Stimulated activated CD8-positive, alpha-beta memory T cell treated with anti-CD3 and anti-CD28 coated beads, Interleukin-2, amount 100 ng/mL, for 1 hour (primary cell): ENCODE measurements around the gene KIDINS220.

Source experiments
- DNase-seq, 2 donors: peaks; one replicate each; pipeline ENCODE4 v3.0.0-alpha.2; 2020; ENCODE audit warnings: low read depth in 2 of 2

Gene KIDINS220

GRCh38 chr2:8851811-8852560, 14.6 kb upstream of the KIDINS220 start:
- no peak for DNase-seq

DNA sequence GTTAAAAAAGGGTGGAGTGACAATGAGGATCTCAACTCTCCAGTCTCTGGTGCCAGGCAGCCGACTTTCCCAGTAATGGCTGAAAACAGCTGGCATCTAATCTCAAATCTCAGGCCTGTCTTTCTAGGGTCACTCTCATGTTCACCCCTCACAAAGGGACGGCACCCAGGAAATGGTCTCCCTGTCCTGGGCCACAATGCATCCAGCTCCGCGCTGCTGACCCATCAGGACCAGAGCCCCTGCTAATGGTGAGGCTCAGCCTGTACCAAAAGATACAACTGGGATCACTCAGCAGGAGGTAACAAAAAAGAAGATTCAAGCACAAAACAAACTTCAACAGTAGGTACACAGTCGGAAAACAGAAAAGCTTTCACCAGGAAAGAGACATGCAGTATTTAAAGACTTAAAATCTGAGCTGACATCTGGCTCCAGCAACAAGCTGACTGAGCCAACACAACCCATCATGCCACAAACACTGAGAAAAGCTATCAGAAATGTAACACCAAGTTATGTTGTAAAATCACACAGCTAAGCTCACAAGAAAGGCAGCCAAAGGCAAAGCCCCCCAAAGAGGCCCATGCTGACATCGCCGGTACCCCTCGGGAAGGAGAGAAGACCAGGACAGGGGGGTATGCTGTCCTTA, 13.6 kb upstream of the KIDINS220 start:
- no peak for DNase-seq

GRCh38 chr2:8849327-8849726, 11.9 kb upstream of the KIDINS220 start:
- no peak for DNase-seq

- DNase-seq: no peak
These were observed 11.1 kb upstream of the KIDINS220 start for GRCh38 chr2:8848328-8849100.

GRCh38 chr2:8847400-8847799, 10.0 kb upstream of the KIDINS220 start:
- no peak for DNase-seq

GRCh38 chr2:8841932-8842331, 4.5 kb upstream of the KIDINS220 start:
- no peak for DNase-seq

- no peak for DNase-seq
These were observed 3.2 kb upstream of the KIDINS220 start for GRCh38 chr2:8840475-8841091.

DNA sequence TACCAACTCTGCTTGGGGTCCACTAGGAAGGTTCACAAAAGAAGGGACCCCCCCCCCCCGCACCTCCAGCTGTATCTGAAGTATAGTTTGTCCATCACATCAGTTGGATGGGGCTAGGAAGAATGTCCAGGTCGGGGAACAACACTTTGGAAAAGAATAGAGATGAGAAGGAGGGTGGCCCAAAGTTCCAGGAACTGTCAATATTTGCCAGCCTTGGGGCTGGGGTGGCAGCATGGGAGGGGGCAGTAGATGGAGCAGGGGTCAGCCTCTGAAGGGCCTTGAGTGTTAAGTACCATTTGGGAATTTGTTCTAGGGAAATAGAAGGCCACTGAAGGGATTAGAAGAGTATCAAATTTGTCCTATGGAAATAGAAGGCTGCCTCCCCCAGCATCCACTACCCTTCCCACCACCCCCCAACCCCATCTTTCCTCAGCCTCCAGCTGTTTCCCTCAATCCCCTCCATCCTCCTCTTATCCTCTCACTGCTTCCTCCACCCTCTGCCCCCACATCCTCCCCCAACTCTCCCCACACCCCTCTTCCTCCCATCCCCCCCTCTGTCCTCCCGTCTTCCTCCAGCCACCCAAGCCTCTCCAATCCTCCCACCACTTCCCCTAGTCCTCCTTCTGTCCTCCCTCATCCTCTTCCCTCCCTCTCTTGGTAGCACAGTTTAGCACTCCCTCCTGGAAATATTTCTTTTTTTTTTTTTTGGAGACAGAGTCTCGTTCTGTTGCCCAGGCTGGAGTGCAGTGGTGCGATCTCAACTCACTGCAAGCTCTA, 2.0 kb upstream of the KIDINS220 start:
- no peak for DNase-seq

DNA sequence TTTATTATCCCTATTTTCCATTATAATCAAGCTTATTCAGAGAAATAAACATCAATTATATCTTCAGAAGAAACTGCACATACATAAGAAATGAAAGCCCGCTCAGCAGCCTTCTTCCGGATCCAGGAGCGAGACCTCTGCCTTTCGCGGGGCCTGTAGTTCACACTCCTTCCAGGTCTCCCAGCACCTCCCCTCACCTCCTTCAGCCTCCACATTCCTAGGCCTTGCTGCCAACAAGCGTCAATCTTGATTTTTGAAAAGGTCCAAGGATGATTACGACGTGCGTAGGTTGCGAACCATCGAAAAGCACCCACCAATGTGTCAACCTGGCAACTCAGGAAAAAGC, 355 bp upstream of the KIDINS220 start:
- no peak for DNase-seq

- DNase-seq: no peak
These were observed 2.1 kb downstream of the KIDINS220 start for GRCh38 chr2:8835279-8835678.

DNA sequence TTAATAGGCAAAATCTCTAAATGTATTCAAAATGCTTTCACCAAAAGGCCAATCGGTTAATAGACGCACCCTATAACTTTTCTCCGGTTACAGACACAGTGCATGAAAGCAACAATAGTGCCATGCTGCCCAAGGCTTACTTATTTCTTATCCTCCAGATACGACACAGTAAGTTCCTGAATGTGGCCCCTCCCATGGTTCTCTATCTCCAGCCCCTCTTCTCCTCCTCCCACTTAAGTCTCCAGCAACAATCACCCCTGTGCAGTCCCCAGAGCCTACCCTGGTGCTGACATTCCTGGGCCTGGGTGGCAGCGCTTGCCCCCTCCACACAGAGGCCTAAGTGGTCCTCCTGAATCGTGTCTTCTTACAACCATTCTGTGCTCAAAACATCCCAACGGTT, 3.6 kb downstream of the KIDINS220 start:
- DNase-seq: no peak

- DNase-seq: no peak
These were observed 5.9 kb downstream of the KIDINS220 start for GRCh38 chr2:8831516-8831915.

- DNase-seq: no peak
These were observed 9.7 kb downstream of the KIDINS220 start for GRCh38 chr2:8827729-8828128.

- DNase-seq: no peak
These were observed 15.2 kb downstream of the KIDINS220 start for GRCh38 chr2:8822218-8822617.

DNA sequence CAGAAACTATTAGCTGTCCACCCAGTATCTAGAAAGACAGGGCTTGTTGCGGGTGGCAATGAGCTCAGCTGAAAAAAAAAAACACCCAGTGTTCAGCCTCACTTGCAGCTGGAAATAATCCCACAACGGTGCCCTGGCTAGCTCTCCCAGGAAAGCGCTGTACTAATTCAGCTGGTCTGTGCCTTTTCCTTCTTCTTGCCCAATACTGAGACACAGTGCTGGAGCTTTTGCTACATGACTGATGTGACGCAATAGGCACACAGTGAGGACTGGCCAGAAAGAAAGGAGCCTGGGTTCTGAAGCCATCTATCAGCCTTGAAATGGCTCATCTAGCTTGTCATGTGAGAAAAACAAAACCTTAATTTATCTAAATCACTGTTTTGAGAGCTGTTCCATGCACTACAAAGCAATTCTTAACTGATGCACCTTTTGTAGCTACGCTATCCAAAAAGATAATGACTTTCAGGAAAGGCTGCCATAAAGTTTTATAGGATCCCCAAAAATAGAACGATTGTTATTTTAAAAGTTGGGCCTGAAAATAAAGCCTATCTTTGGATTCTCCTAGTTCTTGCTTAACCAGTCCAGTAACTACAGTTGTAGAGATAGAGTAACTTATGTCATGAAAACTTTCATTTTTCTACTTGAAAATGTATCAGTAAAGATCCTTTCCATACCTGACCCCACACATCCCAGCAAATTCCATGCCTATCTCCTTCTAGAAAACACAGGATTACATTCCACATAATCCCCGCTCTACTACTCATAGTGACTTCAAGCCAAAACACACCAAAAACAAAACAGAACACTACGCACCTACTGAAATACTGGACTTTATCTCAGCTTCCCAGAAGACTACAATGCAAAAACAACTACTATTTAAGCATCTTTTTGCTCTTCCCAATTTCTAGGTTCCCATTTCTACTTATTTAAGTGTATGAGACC, 15.9 kb downstream of the KIDINS220 start:
- DNase-seq: no peak

- no peak for DNase-seq
These were observed 17.5 kb downstream of the KIDINS220 start for GRCh38 chr2:8819948-8820347.

GRCh38 chr2:8819194-8819593, 18.2 kb downstream of the KIDINS220 start:
- no peak for DNase-seq

DNA sequence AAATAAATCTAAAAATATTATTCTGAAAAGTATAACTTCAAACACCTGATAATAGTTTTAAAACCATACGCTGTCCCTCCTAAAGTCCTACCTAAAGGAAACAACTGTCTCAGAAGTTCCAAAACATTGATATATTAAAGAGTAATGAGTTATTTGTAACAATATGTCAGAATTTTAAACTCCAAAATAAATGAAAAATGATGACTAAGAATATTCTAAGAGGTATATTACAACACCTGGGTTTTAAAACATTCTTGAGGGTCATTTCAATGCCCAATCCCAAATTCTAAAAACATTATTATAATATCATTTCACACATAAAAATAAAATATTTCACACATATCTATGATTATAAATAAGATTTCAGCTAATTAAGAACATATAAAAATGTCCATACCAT, 20.2 kb downstream of the KIDINS220 start:
- DNase-seq: no peak

GRCh38 chr2:8806885-8807704, 30.3 kb downstream of the KIDINS220 start:
- DNase-seq: no peak
